Vagina (tissue), 2 donors: ENCODE measurements around the gene TALDO1. TPM values are rescaled to one million over a fixed set of nuclear protein-coding genes. Genes with fewer than 3 reads are reported as not detected.
A peak's percentile ranks its signal among the peaks of the same experiment; 100 is the strongest.

ENCODE experiments used
- DNase-seq, 2 donors: peaks; one replicate each; pipeline ENCODE4 v3.0.0-alpha.2; 2017; ENCODE audit errors: extremely low spot score in 2 of 2
- H3K27ac ChIP-seq: fragments of 200-600 bp; sonication (generic); one replicate; pipeline ENCODE4 v1.5.1; 2019
- H3K27me3 ChIP-seq: fragments of 200-600 bp; sonication (generic); one replicate; pipeline ENCODE4 v1.5.1; 2019
- H3K36me3 ChIP-seq, 2 donors: fragments of 200-600 bp; sonication (generic); one replicate each; pipeline ENCODE4 v1.5.1; 2017 to 2019
- H3K4me1 ChIP-seq: fragments of 200-600 bp; sonication (generic); one replicate; pipeline ENCODE4 v1.5.1; 2019
- H3K4me3 ChIP-seq, 2 donors: fragments of 200-600 bp; sonication (generic); 1 replicate in 1 of 2; 2 replicates in 1 of 2; pipeline ENCODE4 v1.5.1; 2016 to 2019
- H3K9me3 ChIP-seq: fragments of 200-600 bp; sonication (generic); one replicate; pipeline ENCODE4 v1.5.1; 2019
- POLR2A ChIP-seq, 2 donors: fragments of 450-650 bp; IDR thresholded peaks; one replicate each; pipeline ENCODE4 v1.6.1; 2017; ENCODE audit warnings: antibody characterized with exemption in 2 of 2, mild to moderate bottlenecking in 2 of 2, moderate library complexity in 2 of 2
- POLR2AphosphoS5 ChIP-seq, 2 donors: sonication (generic); formaldehyde crosslinking; IDR thresholded peaks; one replicate each; pipeline ENCODE4 v1.9.0; 2017; ENCODE audit warnings: antibody characterized with exemption in 2 of 2, mild to moderate bottlenecking in 2 of 2, low read depth in 1 of 2; ENCODE audit not compliant: insufficient read depth in 1 of 2
- intact Hi-C: fragments of 100-400 bp; cut with DNase I; formaldehyde crosslinking; loops from one replicate; pipeline ENCODE4 v1.15.1; 2023
- total RNA-seq: library from RNA; depleted of rRNA; stranded (reverse); fragments of >200 nt; gene quantifications from one replicate; pipeline ENCODE4 v1.2.3, GENCODE V29; 2016
- TF ChIP-seq, protein P1 (sequence below), 3 experiments: fragments of 450-650 bp in 2 of 3; fragments of 200-600 bp in 1 of 3; sonication (generic) in 1 of 3; IDR thresholded peaks; one replicate each; pipeline ENCODE4 v1.5.1; 2017 to 2019; ENCODE audit warnings: antibody characterized with exemption in 3 of 3, mild to moderate bottlenecking in 2 of 3, moderate library complexity in 2 of 3

Gene TALDO1
- total RNA-seq, 1 donor from 2014 or later = 158 TPM

DNA sequence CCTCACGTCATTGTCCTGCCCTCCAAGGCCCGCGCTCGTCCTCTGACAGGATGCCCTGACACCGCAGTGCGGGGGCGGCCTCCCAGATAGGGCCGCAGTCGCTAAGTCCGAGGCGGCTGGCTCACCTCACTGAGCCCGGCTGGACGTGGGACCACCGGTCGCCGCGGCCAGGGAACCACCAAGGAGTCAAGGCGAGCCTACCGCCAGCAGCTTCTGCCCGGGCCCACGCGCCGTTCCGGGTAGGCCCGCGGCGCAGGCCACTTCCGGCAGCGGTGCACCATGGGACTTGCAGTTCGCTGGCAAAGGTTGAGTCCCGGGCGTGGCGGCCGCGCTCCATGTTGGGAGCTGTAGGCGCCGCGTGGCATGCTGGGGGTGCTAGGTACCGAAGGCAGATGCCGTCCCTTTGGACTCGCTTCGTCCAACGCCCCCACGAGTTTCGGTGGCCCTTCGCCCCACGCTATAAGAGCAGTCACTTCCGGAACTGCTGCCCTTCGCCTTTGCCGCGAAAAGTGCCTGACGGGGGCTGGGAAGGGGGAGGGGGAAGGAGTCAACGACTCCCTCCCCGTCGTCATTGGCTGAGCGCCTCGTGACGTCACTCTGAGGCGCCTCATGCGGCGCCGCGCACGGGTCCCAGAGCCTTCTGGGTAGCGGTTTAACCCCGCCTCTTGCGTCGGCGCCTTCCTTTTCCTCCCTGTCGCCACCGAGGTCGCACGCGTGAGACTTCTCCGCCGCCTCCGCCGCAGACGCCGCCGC, 62.2 kb downstream of the TALDO1 start, which contains the start of gene RPLP2:
TSS of gene RPLP2 (plus strand) at position 681 of the 753 bp plus-strand sequence. CDS start 268 bp downstream, outside the sequence.
- no peaks in the 10 kb centered on the region for H3K9me3 ChIP-seq
- H3K36me3 ChIP-seq = peaks cover 0 to 30% of the 10 kb centered on the region in 2 donors
- H3K27ac ChIP-seq = peak within 1 kb of the TSS; percentile 96
- DNase-seq = peak in 1 of 2 donors; percentile 99
- intact Hi-C loops = loop anchor here (5.0 kb wide), 1 partner anchor 33 kb away; the partner anchor contains the start of genes POLR2L and TSPAN4
- peak within 1 kb of the TSS; percentile 86 to 98 for H3K4me3 ChIP-seq
- TF ChIP-seq POLR2AphosphoS5 (IDR thresholded peaks at IDR 0.05; ENCODE audit: insufficient read depth in 1 of 2, low read depth in 1 of 2) = peak; percentile 95 to 99
- TF ChIP-seq POLR2A (IDR thresholded peaks at IDR 0.05) = peak in 1 of 2 donors; percentile 90
- TF ChIP-seq, protein P1, sequence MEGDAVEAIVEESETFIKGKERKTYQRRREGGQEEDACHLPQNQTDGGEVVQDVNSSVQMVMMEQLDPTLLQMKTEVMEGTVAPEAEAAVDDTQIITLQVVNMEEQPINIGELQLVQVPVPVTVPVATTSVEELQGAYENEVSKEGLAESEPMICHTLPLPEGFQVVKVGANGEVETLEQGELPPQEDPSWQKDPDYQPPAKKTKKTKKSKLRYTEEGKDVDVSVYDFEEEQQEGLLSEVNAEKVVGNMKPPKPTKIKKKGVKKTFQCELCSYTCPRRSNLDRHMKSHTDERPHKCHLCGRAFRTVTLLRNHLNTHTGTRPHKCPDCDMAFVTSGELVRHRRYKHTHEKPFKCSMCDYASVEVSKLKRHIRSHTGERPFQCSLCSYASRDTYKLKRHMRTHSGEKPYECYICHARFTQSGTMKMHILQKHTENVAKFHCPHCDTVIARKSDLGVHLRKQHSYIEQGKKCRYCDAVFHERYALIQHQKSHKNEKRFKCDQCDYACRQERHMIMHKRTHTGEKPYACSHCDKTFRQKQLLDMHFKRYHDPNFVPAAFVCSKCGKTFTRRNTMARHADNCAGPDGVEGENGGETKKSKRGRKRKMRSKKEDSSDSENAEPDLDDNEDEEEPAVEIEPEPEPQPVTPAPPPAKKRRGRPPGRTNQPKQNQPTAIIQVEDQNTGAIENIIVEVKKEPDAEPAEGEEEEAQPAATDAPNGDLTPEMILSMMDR (IDR thresholded peaks at IDR 0.05) = peak in 1 of 3 experiments; percentile 4
- H3K27me3 ChIP-seq = no peaks in the 10 kb centered on the region
- H3K4me1 ChIP-seq = peaks cover 42% of the 10 kb centered on the region

DNA sequence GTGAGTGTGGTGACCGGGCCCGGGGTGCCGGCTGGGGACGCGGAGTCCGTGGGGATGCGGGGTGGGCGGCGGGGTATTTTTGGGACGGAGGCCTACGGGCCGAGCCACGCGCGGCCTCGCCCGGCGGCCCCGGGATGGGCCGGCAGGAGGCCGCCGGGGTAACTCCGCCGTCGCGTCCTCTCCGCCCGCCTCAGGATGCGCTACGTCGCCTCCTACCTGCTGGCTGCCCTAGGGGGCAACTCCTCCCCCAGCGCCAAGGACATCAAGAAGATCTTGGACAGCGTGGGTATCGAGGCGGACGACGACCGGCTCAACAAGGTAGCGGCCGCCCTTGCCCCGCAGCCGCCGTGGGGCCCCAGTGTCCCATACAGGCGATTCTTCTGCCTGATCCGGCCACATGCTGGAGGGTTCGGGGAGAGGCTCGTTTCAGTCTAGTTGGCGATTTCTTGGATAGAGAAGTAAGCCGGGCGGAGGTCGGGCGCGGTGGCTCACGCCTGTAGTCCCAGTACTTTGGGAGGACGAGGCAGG, 62.8 kb downstream of the TALDO1 start:
- peaks cover 37% of the 10 kb centered on the region for H3K4me1 ChIP-seq
- TF ChIP-seq, protein P1 (IDR thresholded peaks at IDR 0.05) = no peak
- TF ChIP-seq POLR2AphosphoS5 (IDR thresholded peaks at IDR 0.05; ENCODE audit: insufficient read depth in 1 of 2, low read depth in 1 of 2) (no peak), POLR2A (IDR thresholded peaks at IDR 0.05) (no peak)
- intact Hi-C loops = no loop called here

DNA sequence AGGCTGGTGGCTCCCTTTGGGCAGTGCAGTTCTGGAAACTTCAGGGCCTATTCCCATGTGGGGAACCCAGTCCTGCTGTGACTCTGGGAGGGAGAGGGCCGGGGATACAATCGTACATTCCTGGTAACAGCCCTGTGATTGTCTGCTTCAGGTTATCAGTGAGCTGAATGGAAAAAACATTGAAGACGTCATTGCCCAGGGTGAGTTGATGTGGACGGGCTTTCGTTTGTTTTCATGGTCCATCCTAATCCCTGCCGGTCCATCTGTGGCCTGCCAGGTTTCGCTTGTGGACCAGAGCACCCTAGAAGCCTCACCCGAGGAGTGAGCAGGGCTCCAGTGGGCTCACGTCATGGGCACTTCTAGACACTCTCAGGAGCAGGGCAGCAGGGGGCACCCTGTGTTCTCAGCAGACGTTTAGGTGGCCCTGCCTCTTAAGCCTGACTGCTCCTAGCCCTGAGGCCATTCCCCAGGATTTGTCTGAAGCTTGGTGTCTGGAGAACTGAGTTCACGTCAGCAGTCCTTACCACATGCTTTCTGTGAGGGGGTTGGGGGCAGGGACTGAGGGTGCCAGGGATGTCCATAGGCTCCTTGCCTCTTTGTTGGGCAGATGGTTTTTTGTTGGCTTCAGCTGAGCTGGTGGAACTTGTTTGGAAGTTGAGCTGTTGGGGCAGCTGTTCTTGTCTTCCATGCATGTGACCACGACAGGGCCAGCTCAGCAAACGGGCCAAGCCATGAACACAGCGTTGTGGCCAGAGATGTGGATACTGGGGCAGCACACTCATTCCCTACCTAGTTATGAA, 64.4 kb downstream of the TALDO1 start:
- Histone ChIP-seq H3K36me3 (peaks cover 0 to 30% of the 10 kb centered on the region in 2 donors), H3K4me1 (peaks cover 33% of the 10 kb centered on the region), H3K4me3 (peak overlapping the region in 1 of 2 donors; percentile 98), H3K9me3 (no peaks in the 10 kb centered on the region), H3K27ac (no peak overlapping the region), H3K27me3 (no peaks in the 10 kb centered on the region)
- TF ChIP-seq POLR2AphosphoS5 (IDR thresholded peaks at IDR 0.05; ENCODE audit: insufficient read depth in 1 of 2, low read depth in 1 of 2) = no peak
- TF ChIP-seq, protein P1 (IDR thresholded peaks at IDR 0.05) = no peak
- no peak for TF ChIP-seq POLR2A (IDR thresholded peaks at IDR 0.05)
- intact Hi-C loops = no loop called here
- no peak for DNase-seq

More for the DNA sequence above, 62.8 kb downstream of the TALDO1 start:
- no peak for DNase-seq
- H3K9me3 ChIP-seq = no peaks in the 10 kb centered on the region
- peak overlapping the region; percentile 86 to 98 for H3K4me3 ChIP-seq
- peak overlapping the region; percentile 96 for H3K27ac ChIP-seq
- H3K27me3 ChIP-seq = no peaks in the 10 kb centered on the region
- peaks cover 0 to 30% of the 10 kb centered on the region in 2 donors for H3K36me3 ChIP-seq

DNA sequence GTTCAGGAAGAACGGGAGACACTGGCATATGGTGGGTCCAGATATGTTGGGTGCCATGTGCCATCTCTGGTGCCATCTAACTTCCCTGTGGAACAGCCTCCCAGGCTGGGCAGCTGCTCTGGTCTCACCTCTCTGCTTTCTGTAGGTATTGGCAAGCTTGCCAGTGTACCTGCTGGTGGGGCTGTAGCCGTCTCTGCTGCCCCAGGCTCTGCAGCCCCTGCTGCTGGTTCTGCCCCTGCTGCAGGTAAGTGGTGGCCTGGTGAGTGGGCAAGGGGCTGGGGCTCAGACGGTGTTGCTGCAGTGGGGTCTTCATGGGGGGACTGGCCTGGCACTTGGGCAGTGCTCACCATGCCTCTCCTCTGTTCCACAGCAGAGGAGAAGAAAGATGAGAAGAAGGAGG, 65.1 kb downstream of the TALDO1 start:
- no peaks in the 10 kb centered on the region for H3K27me3 ChIP-seq
- H3K36me3 ChIP-seq = peaks cover 0 to 30% of the 10 kb centered on the region in 2 donors
- no peak overlapping the region for H3K4me3 ChIP-seq
- H3K9me3 ChIP-seq = no peaks in the 10 kb centered on the region
- H3K27ac ChIP-seq = no peak overlapping the region
- intact Hi-C loops = no loop called here
- H3K4me1 ChIP-seq = peaks cover 33% of the 10 kb centered on the region
- DNase-seq = no peak
- TF ChIP-seq, protein P1 (IDR thresholded peaks at IDR 0.05) = no peak
